Measurements from ENCODE around the gene ITGA5. TPM values are rescaled to one million over a fixed set of nuclear protein-coding genes. Genes with fewer than 3 reads are reported as not detected.
A peak's percentile ranks its signal among the peaks of the same experiment; 100 is the strongest.

The ITGA5 gene
- total and polyA plus RNA-seq, 9 of the 15 experiments (the other 6 are each of a cell fraction or from before 2014, with no cell fraction given) = 9.1 to 82.1 (median 47.4) TPM

DNA sequence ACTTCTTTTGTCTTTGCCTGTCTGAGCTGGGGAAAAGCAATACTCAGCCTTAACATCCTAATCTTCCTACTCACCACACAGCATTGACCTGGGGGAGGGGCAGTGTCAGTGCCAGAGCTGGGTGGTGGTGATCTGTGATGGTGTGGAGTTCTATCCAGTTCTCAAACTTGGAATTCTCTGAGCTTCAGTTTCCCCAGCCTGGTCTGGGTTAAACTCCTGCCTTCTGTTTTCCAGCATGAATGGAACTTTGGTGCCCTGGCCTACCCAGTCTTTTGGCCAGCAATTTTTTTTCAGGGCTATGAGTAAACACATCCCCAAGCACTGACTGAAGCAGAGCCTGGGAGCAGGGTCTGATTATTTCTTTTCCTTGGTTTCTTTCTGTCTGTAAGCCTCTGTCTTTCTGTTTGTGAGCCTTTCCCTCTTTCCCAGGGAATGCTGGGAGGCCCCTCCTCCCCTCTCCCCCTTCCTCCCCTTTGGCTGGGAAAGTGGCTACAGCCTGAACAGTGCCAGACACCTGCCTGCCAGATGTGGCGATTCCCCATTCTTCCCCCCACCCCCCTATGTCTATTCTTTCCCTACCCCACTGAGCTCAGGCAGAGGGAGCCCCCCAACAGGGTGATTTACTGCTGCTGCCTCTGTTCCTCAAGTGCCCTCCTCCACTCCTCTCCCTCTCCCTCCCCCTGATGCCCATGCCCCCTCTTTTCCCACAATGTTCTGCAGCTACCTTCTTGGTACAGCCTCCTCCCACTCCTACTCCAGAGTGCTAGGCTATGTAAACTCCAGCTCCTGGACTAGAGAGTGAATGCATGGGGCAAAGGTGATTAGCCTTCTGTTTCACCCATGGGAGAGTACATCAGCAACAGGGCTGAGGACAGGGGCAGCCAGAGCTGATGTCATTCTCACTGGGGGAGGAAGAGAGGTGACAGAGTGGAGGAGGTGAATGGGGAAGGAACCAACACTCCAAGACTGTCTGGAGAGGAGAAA, 65.9 kb downstream of the ITGA5 start (continued):
- TF ChIP-seq, protein P1, sequence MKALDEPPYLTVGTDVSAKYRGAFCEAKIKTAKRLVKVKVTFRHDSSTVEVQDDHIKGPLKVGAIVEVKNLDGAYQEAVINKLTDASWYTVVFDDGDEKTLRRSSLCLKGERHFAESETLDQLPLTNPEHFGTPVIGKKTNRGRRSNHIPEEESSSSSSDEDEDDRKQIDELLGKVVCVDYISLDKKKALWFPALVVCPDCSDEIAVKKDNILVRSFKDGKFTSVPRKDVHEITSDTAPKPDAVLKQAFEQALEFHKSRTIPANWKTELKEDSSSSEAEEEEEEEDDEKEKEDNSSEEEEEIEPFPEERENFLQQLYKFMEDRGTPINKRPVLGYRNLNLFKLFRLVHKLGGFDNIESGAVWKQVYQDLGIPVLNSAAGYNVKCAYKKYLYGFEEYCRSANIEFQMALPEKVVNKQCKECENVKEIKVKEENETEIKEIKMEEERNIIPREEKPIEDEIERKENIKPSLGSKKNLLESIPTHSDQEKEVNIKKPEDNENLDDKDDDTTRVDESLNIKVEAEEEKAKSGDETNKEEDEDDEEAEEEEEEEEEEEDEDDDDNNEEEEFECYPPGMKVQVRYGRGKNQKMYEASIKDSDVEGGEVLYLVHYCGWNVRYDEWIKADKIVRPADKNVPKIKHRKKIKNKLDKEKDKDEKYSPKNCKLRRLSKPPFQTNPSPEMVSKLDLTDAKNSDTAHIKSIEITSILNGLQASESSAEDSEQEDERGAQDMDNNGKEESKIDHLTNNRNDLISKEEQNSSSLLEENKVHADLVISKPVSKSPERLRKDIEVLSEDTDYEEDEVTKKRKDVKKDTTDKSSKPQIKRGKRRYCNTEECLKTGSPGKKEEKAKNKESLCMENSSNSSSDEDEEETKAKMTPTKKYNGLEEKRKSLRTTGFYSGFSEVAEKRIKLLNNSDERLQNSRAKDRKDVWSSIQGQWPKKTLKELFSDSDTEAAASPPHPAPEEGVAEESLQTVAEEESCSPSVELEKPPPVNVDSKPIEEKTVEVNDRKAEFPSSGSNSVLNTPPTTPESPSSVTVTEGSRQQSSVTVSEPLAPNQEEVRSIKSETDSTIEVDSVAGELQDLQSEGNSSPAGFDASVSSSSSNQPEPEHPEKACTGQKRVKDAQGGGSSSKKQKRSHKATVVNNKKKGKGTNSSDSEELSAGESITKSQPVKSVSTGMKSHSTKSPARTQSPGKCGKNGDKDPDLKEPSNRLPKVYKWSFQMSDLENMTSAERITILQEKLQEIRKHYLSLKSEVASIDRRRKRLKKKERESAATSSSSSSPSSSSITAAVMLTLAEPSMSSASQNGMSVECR (CRISPR knock-in tag; IDR thresholded peaks at IDR 0.05) = no peak
- no peak for TF ChIP-seq ZFP1 (CRISPR knock-in tag; IDR thresholded peaks at IDR 0.05)
- TF ChIP-seq ZNF134 (CRISPR knock-in tag; conservative IDR thresholded peaks at IDR 0.05) = no peak
- no peak for TF ChIP-seq GABPA (tag; conservative IDR thresholded peaks at IDR 0.05; ENCODE audit: low read depth)
- TF ChIP-seq, protein P2, sequence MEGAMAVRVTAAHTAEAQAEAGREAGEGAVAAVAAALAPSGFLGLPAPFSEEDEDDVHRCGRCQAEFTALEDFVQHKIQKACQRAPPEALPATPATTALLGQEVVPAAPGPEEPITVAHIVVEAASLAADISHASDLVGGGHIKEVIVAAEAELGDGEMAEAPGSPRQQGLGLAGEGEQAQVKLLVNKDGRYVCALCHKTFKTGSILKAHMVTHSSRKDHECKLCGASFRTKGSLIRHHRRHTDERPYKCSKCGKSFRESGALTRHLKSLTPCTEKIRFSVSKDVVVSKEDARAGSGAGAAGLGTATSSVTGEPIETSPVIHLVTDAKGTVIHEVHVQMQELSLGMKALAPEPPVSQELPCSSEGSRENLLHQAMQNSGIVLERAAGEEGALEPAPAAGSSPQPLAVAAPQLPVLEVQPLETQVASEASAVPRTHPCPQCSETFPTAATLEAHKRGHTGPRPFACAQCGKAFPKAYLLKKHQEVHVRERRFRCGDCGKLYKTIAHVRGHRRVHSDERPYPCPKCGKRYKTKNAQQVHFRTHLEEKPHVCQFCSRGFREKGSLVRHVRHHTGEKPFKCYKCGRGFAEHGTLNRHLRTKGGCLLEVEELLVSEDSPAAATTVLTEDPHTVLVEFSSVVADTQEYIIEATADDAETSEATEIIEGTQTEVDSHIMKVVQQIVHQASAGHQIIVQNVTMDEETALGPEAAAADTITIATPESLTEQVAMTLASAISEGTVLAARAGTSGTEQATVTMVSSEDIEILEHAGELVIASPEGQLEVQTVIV (CRISPR knock-in tag; IDR thresholded peaks at IDR 0.05; ENCODE audit: borderline replicate concordance) = no peak
- peak; percentile 68 for TF ChIP-seq ATF7 (IDR thresholded peaks at IDR 0.05)
- TF ChIP-seq NRF1 (conservative IDR thresholded peaks at IDR 0.05 in 1 of 2, IDR thresholded peaks at IDR 0.05 in 1 of 2) = no peak
- TF ChIP-seq, protein P3, sequence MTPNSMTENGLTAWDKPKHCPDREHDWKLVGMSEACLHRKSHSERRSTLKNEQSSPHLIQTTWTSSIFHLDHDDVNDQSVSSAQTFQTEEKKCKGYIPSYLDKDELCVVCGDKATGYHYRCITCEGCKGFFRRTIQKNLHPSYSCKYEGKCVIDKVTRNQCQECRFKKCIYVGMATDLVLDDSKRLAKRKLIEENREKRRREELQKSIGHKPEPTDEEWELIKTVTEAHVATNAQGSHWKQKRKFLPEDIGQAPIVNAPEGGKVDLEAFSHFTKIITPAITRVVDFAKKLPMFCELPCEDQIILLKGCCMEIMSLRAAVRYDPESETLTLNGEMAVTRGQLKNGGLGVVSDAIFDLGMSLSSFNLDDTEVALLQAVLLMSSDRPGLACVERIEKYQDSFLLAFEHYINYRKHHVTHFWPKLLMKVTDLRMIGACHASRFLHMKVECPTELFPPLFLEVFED (CRISPR knock-in tag; conservative IDR thresholded peaks at IDR 0.05) = no peak
- no peak for TF ChIP-seq NFATC3 (IDR thresholded peaks at IDR 0.05)
- TF ChIP-seq, protein P4, sequence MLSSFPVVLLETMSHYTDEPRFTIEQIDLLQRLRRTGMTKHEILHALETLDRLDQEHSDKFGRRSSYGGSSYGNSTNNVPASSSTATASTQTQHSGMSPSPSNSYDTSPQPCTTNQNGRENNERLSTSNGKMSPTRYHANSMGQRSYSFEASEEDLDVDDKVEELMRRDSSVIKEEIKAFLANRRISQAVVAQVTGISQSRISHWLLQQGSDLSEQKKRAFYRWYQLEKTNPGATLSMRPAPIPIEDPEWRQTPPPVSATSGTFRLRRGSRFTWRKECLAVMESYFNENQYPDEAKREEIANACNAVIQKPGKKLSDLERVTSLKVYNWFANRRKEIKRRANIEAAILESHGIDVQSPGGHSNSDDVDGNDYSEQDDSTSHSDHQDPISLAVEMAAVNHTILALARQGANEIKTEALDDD (IDR thresholded peaks at IDR 0.05) = peak; percentile 46; the same call in 1 of the 2 replicates
- TF ChIP-seq PCBP2 (IDR thresholded peaks at IDR 0.05; ENCODE audit: low read depth, low read length, poor library complexity, severe bottlenecking) = no peak
- no peak for TF ChIP-seq ZFP36 (IDR thresholded peaks at IDR 0.05; ENCODE audit: low read depth, low read length, partially characterized antibody)
- TF ChIP-seq NFXL1 (CRISPR knock-in tag; IDR thresholded peaks at IDR 0.05) = no peak
- TF ChIP-seq JUND (IDR thresholded peaks at IDR 0.05; ENCODE audit: borderline replicate concordance, low read depth, low read length) = peak; percentile 79
- peak; percentile 54; the same call in 1 of the 3 replicates for TF ChIP-seq JUND (tag; IDR thresholded peaks at IDR 0.05; ENCODE audit: borderline replicate concordance, low read depth, low read length)
- no peak for TF ChIP-seq HMGN3 (IDR thresholded peaks at IDR 0.05; ENCODE audit: borderline replicate concordance, extremely low read depth, insufficient read length, low read depth, low read length)
